Right ventricle myocardium superior (tissue), 1 donor: Measurements from ENCODE around the gene RAD54L. TPM values are rescaled to one million over a fixed set of nuclear protein-coding genes. Genes with fewer than 3 reads are reported as not detected.
"Not testable (repeated sequence)": the region's sequence is repeated elsewhere in the genome, so short reads cannot be mapped to it uniquely, and the experiment has no call there.

Experiments used
- ATAC-seq: fragments of 200-7000 bp; cut with Tn5 transposase; one replicate; pipeline ENCODE4 v1.9.1; 2020; ENCODE audit warnings: mild to moderate bottlenecking; ENCODE audit not compliant: poor library complexity
- DNase-seq: peaks from one replicate; pipeline ENCODE4 v3.0.0-alpha.2; 2020
- intact Hi-C: fragments of 100-400 bp; cut with DNase I; formaldehyde crosslinking; loops from one replicate; pipeline ENCODE4 v1.11.2; 2022
- long read RNA-seq: library from polyadenylated mRNA; unstranded; transcript quantifications from one replicate; pipeline ENCODE4 v2.0.0, GENCODE V29; 2021
- total RNA-seq: library from RNA; stranded (reverse); fragmentation: NEBNext Ultra II Directional; extraction: Animal tissue kit (Norgen Biotek cat#: 25700); gene quantifications from one replicate; pipeline ENCODE4 v1.2.1, GENCODE V29; 2021
- donor health status: DM: no; HTN: yes; CAD: no; lungs with severe emphysema.

The RAD54L gene
- total RNA-seq: 0.48 TPM
- long read RNA-seq, partial matches to known transcripts: 0 of 1 reads
- long read RNA-seq, other reads (novel, unspliced or antisense): 0 of 1 reads

DNA sequence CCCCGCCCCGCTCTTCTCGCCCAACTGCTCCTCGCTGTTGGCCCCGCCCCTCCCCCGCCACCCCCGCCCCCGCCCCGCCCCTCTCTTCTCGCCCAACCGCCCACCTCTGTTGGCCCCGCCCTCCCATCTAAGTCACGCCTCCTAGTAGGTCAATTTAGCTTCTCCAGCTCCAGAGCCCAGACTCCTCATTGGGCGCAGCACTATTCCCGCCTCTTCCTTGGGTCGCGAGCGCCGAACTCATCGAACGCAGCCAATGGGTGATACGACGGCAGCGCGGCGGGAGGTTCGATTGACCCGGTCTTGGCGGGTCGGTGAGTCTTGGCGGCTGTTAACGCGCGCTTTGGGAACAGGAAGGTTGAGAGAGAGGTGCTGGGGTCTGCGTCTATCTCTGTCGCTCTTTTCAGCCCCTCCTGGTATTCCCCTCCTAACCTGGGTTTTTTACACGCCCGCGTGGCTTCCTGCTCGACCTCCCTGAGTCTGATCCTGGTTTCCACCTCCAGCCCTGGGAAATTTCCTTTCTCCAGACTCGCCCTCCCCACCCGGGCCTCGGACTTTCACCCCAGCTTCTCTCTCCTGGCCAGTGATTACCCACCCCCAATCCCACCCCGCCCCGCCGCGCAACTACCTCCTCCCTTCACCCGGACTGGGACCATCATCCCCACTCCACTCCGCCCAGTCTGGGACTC, at the start of gene RAD54L:
RAD54L (plus strand) TSS at position 328 of the 686 bp plus-strand sequence. CDS start 643 bp downstream, outside the sequence.
- intact Hi-C loops: no loop called here
- ATAC-seq (peak; percentile 94), DNase-seq (peak; percentile 98)

DNA sequence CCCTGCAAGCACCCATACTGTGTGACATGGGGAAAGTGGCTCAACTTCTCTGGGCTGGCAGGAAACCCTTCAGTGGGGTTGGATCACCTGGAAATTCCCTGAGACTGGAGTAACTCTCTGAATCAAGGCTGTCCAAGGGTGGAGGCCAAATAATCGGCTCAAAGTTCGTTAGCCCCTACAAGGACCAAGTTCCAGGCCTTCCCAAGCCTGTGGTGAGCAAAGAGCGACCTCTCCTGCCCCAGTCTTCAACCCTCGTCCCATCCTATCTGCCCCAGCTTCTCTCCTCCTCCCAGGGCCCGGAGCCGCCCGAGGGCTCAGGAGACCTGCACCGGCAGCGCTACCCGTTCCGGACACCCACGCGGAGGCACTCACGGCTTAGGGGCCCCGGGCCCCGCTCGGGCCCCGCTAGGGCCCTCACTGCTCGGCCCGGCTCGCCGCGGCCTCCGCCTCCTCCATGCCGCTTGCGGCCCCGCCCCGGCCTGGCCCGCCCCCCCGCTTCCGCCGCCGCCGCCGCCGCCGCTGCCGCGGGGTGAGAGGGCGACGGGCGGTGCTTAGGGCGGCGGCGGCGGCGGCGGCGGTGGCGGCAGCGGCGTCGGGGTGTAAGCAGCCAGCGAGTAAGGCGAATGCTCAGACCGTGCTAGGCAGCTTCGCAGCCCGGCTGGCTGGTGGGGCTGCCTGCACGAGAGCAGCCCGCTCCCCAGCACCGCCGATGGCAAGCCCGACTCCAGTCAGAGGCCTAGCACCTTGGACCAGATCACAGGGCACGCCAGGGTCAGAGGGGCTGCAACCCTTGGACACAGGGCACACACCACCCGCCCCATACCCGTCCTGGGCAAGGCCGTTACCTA, 49.4 kb upstream of the RAD54L start, which contains the start of gene POMGNT1:
POMGNT1 (minus strand) TSS at position 471 of the 848 bp plus-strand sequence. CDS start 613 bp downstream, outside the sequence.
- intact Hi-C loops: no loop called here
- peak; percentile 92 for ATAC-seq
- DNase-seq: peak; percentile 80

DNA sequence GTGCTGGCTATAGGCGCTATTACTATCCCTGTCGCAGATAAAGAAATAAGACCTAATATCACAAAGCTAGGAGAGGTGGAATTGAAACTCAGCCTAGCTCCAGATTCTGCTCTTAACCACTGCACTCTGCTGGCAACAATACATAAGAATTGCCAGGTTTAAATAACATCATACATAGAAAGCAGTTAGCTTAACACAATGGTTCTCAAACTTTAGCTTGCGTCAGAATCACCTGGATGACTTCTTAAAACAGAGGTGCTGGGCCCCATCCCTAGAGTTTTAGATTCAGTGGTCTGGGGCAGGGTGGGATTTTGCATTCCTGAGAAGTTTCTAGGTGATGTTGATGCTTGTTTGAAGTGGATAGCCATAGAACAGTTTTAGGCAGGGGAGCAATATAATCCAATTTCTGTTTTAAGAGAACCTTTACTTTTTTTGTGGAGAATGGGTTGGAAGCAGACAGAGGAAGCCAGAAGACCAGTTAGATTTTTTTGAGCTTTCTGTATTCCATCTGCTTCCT, 48.3 kb upstream of the RAD54L start:
- DNase-seq: no peak
- no peak for ATAC-seq
- intact Hi-C loops: no loop called here

DNA sequence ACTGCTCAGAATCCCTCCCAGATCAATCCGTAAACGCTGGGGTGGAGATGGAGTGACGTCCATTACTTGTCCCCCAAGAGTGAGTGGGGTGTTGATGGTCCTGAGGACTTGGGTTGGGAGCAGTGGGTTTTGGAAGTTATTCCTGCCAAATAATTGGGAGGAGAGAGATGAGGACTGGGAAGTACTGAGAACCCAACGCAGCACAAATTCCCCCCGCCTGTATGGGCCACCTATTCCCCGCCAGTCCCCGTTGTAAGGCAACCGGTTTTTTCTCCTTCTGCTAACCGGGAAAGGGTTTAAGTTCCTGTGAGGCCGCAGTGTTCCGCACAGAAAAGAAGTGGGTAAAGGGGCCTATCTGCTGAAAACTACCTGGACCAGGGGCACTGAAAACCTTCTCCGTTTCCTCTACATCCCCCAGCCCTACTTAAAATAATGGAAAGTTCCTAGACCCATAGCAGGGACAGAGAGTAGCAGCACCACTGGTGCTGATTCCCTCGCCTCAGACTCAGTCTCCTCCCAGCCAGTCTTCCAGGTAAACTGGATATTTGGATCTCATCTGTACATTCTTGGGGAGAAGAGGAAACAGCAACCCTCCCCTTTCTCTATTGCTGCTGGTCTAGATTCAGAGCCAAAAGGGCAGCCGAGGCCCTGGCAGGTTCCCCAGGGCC, 43.7 kb upstream of the RAD54L start:
- ATAC-seq: peak; percentile 18
- intact Hi-C loops: no loop called here
- no peak for DNase-seq

DNA sequence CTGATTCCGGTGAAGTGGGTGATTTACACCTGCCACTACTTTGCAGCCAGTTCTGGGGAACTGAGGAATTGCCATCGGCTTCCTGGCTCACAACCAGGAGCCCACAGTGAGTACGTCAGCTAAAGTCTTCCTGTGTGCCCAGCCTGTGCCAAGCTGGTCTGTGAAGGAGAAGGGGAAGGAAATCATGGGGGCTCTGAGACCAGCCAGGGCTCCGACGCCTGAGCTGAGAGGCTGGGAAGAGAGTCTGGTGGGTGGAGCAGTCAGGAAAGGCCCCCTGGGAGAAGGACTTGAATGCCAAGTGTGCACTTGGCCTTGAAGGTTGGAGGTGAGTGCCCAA, 43.2 kb upstream of the RAD54L start:
- ATAC-seq (peak; percentile 40), DNase-seq (peak; percentile 58)
- intact Hi-C loops: no loop called here

DNA sequence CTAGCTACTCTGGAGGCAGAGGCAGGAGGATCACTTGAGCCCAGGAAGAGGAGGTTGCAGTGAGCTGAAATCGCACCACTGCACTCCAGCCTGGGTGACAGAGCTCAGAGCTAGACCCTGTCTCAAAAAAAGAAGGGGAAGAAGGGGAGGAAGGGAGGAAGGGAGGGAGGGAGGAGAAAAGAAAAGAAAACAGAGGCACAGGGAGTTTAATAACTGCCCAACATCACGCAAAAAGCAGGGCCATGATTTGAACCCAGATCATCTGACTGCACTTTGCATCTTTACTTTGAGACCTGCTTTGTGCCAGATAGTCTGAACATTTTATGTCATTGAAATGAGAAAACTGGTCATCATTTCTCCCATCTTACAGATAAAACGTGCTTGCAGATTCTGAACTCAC, 42.4 kb upstream of the RAD54L start:
- ATAC-seq (no peak), DNase-seq (no peak)
- intact Hi-C loops: no loop called here

DNA sequence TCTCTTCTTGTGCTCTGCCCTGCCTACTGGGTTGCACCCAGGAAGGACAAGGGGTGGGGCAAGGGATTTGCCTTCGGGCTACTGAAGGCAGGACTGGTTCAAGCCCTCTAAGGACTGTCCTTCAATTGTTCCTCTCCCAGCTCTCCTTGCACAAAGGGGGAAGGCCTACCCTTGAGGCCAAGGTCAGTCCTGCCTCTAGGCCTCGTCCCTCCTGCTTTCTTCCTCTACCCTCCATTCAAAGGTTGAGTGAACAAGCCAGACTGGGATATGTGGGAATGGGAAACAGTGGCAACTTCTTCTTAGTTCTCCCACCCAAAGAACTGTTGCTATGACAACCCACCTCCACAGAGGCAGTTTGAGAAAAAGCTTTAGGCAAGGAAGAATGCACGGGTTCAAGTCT, 41.8 kb upstream of the RAD54L start:
- no peak for DNase-seq
- intact Hi-C loops: no loop called here

DNA sequence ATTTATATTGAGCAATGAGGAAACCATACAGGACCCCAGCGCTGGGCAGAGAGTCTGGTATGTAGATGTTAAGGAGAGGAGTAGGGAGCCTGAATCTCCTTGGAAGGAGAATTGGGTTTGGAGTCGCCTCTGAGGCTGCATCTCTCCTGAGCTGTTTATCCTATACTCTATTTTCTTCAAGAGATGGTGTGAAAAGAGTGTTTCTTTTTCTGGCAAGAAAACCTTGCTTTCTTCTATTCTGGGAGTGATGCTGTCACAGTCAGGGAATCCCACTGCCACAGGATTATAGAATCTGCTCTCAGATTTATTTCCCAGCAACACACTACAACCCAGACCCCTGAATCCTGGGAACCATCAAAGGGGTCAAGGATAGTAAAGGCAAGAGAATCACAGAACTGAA, 41.2 kb upstream of the RAD54L start:
- ATAC-seq: no peak
- no peak for DNase-seq
- intact Hi-C loops: no loop called here

More for the DNA sequence above, 41.8 kb upstream of the RAD54L start:
- peak; percentile 38 for ATAC-seq

DNA sequence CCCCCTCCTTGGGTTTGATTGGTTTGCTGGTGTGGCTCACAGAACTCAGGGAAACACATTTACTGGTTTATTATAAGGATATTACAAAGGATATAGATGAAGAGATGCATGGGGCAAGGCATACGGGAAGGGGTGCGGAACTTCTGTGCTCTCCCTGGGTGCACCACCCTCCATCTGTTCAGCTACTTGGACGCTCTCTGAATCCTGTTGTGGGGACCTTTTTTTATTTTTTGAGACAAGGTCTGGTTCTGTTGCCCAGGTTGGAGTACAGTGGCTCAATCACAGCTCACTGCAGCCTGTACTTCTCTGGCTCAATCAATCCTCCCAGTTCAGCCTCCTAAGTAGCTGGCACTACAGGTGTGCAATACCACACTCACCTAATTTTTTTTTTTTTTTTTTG, 37.0 kb upstream of the RAD54L start:
- ATAC-seq (no peak), DNase-seq (no peak)
- intact Hi-C loops: no loop called here

DNA sequence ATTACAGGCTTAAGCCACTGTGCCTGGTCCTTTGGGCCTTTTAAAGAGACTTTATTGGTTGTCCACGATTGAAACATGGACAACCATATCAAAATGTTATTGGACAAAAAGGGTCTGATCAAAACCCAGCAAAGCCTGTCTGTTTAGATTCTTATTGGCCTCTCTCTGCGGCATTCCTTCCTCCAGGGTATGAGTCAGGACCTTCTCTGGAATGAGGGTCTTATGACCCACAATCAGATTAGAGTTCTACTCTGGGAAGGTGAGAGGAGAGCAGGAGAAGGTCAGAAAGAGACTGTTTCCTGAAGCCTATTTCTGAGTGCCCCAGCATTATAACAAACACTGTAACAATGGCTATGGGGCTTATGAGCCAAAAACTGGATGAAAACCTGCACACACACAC, 36.5 kb upstream of the RAD54L start:
- intact Hi-C loops: no loop called here
- DNase-seq: no peak
- no peak for ATAC-seq

DNA sequence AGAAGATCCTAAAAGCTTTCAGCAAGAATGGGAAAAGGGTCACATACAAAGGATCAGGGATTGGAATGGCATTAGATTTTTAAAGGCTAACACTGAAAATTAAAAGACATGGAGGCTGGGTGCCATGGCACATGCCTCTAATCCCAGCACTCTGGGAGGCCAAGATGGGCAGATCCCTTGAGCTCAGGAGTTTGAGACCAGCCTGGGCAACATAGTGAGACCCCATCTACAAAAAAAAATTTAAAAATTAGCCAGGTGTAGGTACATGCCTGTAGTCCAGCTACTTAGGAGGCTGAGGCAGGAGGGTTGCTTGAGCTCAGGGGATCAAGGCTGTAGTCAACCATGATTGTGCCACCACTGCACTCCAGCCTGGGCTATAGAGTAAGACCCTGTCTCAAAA, 32.1 kb upstream of the RAD54L start:
- DNase-seq (no peak), ATAC-seq (no peak)
- intact Hi-C loops: no loop called here

DNA sequence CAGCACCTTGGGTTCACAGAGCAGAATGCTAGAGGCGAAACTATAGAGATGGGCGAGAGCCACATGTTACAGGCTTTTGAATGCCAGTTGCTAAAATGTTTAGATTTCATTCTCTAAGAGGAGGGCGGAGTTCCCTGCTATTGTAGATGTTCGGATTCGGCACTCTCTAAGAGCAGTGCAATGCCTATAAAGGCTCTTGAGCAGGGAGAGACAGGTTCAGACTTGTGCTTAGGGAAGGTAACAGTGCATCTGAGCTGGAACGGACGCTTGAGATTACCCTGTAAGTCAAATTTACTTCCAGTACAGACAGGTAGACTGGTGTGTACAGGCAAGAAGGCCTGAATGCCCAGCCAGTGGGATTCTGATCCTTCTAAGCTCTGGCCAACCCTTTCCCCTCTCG, 29.1 kb upstream of the RAD54L start:
- DNase-seq: no peak
- ATAC-seq: no peak
- intact Hi-C loops: no loop called here

DNA sequence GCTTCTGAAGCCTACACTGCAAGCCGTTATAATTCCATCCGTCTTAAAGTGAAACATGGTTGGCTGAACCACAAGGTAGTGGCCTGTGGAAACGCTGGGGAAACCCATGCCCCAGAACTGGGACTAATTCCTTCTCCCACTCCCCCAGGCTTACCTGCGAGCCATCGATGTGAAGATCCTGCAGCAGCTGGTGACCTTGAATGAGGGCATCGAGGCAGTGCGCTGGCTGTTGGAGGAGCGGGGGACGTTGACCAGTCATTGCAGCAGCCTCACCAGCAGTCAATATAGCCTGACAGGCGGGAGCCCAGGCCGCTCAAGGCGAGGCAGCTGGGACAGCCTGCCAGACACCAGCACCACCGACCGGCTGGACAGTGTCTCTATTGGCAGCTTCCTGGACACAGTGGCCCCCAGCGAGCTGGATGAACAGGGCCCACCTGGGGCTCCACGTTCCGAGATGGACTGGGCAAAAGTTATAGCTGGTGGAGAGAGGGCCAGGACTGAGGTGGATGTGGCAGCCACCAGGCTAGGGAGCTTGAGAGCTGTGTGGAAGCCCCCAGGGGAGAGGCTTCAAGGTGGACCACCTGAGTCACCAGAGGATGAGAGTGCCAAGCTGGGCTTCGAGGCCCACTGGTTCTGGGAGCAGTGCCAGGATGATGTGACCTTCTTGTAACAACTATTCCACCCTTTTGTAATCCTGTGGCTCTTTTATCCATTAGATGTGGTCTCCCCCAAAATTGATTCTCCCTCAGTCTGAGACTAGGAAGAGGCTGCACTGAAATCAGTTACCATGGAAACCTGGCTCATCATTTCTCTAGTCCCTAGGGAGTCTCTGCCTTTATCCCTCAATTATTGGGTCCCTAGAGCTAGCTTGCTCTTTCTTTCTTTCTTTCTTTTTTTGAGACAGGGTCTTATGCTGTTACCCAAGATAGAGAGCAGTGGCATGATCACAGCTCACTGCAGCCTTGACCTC, 27.7 kb upstream of the RAD54L start:
- no peak for DNase-seq
- intact Hi-C loops: no loop called here
- ATAC-seq: no peak

DNA sequence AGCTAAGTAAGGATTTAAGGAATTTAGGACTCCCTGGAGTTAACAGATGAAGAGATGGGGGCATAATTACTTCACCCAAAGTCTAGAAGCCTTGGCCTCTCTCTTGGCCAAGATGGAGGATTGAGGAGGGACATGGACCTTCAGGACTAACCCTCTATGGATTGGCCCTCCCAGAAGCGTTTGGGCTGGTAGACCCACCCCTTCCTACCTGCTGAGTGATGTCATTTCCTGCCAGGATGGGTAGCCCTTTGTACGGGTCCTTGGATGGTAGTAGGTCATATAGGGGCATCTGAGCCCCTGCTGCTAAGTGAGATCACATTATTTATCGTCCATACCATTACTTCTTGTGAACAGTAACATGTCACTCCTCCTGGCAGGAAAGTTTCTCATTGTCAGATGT, 26.8 kb upstream of the RAD54L start:
- no peak for DNase-seq
- intact Hi-C loops: no loop called here
- no peak for ATAC-seq

DNA sequence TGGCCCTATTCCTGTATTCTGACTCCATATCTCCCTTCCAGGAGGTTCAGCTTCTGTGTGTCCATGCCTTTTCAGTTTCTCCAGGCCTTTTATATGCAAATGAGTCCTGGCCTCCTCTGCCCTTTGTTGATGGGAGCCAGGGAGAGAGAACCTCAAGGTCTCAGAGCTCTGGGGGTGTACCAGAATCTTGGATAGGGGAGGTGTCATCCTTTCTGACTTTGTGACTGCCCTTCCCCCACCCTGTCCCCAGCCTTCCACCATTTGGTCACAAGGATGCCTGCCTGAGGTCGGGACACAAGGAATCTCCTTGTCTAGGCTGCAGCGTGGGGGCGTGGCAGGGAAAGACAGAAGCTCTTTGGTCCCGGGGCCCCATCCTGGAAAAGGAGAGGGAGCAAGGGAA, 25.8 kb upstream of the RAD54L start:
- DNase-seq: no peak
- no peak for ATAC-seq
- intact Hi-C loops: no loop called here

DNA sequence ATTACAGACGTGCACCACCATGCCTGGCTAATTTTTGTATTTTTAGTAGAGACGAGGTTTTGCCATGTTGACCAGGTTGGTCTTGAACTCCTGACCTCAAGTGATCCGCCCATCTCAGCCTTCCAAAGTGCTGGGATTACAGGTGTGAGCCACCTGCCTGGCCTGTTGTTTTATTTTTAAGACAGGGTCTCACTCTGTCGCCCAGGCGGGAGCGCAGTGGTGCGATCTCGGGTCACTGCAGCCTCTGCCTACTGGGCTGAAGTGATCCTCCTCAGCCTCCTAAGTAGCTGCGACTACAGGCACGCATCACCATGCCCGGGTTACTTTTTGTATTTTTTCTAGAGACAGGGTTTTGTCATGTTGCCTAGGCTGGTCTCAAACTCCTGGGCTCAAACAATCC, 24.5 kb upstream of the RAD54L start:
- intact Hi-C loops, ATAC-seq, DNase-seq: not testable (repeated sequence)

DNA sequence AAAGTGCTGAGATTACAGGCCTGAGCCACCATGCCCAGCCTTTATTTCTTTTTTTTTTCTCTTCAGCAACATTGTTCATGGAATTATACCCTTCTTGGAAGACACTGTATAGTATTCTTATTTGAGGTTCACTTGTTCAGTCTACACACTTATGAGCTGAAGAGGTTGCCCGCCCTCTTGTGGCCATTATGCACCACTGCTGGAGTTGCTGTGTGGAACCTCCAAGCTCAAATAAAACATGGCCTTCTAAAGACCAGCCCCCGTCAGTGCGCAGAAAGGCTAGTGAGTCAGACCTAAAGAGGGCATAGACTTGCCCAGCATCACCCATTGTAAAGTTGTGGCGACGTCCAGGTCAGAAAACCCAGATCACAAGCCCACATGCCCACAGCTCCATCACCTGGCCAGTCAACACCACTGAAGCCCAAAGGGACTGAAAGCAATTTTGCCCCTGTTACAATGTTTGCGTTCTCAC, 24.1 kb upstream of the RAD54L start:
- intact Hi-C loops: no loop called here

DNA sequence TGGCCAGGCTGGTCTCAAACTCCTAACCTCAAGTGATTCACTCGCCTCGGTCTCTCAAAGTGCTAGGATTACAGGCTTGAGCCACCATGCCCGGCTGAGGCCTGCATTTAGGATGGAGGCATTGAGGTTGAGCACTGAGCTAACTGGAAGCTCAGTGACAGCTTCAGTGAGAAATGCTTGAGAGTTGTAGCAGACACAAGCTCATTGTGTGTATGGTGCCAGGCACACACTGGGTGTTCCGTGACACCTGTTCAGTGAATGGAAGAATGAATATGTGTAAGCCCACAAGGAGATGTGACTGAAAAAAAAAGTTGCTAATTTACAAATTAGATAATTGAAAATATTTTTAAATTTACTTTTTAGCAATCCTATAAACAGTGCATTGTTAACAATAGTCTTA, 22.6 kb upstream of the RAD54L start:
- ATAC-seq (no peak), DNase-seq (no peak)
- intact Hi-C loops: no loop called here

More for the DNA sequence above, 24.1 kb upstream of the RAD54L start:
- ATAC-seq (peak; percentile 92), DNase-seq (peak; percentile 69)
